WTC11 (cell line): ENCODE results near the gene HLA-DOB. TPM values are rescaled to one million over a fixed set of nuclear protein-coding genes. Genes with fewer than 3 reads are reported as not detected.

Experiments used
- ATAC-seq: fragments of 200-7000 bp; cut with Tn5 transposase; 2 replicates; pipeline ENCODE4 v1.10.0; 2021; ENCODE audit warnings: mild to moderate bottlenecking, moderate library complexity
- CTCF ChIA-PET: fragments of 300-600 bp; sonication (Branson Sonifier 250); formaldehyde crosslinking; loops from one replicate; lab custom pipeline; 2021; ENCODE audit warnings: antibody characterized with exemption; lab: Charles Lee
- POLR2A ChIA-PET: fragments of 350-600 bp; sonication (Branson Sonifier 250); formaldehyde crosslinking; loops from one replicate; lab custom pipeline; 2021; ENCODE audit warnings: antibody characterized with exemption; lab: Charles Lee
- DNase-seq: peaks from one replicate; pipeline ENCODE4 v3.0.0; 2021; ENCODE audit warnings: low spot score
- H3K27ac Mint-ChIP-seq: 2 replicates; pipeline ENCODE4 v1.8.0; 2021; ENCODE audit warnings: mixed read lengths
- H3K27me3 Mint-ChIP-seq: 2 replicates; pipeline ENCODE4 v1.8.0; 2021; ENCODE audit warnings: low read depth, mild to moderate bottlenecking, moderate library complexity, mixed read lengths
- H3K36me3 Mint-ChIP-seq: 2 replicates; pipeline ENCODE4 v1.8.0; 2021; ENCODE audit warnings: mixed read lengths
- H3K4me1 Mint-ChIP-seq: 2 replicates; pipeline ENCODE4 v1.8.0; 2022; ENCODE audit warnings: mixed read lengths
- H3K4me3 Mint-ChIP-seq: 2 replicates; pipeline ENCODE4 v1.8.0; 2021; ENCODE audit warnings: mild to moderate bottlenecking, moderate library complexity, mixed read lengths
- H3K9me3 Mint-ChIP-seq: 2 replicates; pipeline ENCODE4 v1.8.0; 2021; ENCODE audit warnings: mixed read lengths
- ATF1 ChIP-seq: sonication (generic); formaldehyde crosslinking; IDR thresholded peaks from 2 replicates; pipeline ENCODE4 v1.8.1; 2023; ENCODE audit warnings: mild to moderate bottlenecking, moderate library complexity, missing genetic modification reagents
- ATF2 ChIP-seq: sonication (generic); formaldehyde crosslinking; IDR thresholded peaks from 2 replicates; pipeline ENCODE4 v1.8.1; 2022; ENCODE audit warnings: low read depth, missing genetic modification reagents, borderline replicate concordance
- ATF3 ChIP-seq: sonication (generic); formaldehyde crosslinking; conservative IDR thresholded peaks from 2 replicates; pipeline ENCODE4 v1.8.1; 2022; ENCODE audit warnings: mild to moderate bottlenecking, missing genetic modification reagents
- CBFB ChIP-seq: sonication (generic); formaldehyde crosslinking; IDR thresholded peaks from 2 replicates; pipeline ENCODE4 v1.8.1; 2022; ENCODE audit warnings: mild to moderate bottlenecking, low read depth, missing genetic modification reagents
- CTCF ChIP-seq: fragments of 200-600 bp; IDR thresholded peaks from 2 replicates; pipeline ENCODE4 v1.8.0; 2022; ENCODE audit warnings: antibody characterized with exemption
- ETV6 ChIP-seq: sonication (generic); formaldehyde crosslinking; IDR thresholded peaks from 2 replicates; pipeline ENCODE4 v1.8.1; 2022; ENCODE audit warnings: mild to moderate bottlenecking, missing genetic modification reagents
- FOXJ3 ChIP-seq: sonication (generic); formaldehyde crosslinking; IDR thresholded peaks from 2 replicates; pipeline ENCODE4 v1.9.0; 2021; ENCODE audit warnings: missing genetic modification reagents, mild to moderate bottlenecking, borderline replicate concordance
- GTF2I ChIP-seq: fragments of 250-450 bp; sonication (Bioruptor Pico); conservative IDR thresholded peaks from 2 replicates; pipeline ENCODE4 v1.4.0; 2021; ENCODE audit warnings: mild to moderate bottlenecking
- HMGA2 ChIP-seq: fragments of 250-450 bp; sonication (Bioruptor Pico); IDR thresholded peaks from 2 replicates; pipeline ENCODE4 v1.4.0; 2021; ENCODE audit warnings: mild to moderate bottlenecking, moderate library complexity
- IRF1 ChIP-seq: sonication (generic); formaldehyde crosslinking; IDR thresholded peaks from 2 replicates; pipeline ENCODE4 v1.8.0; 2023; ENCODE audit warnings: missing genetic modification reagents
- MYBL2 ChIP-seq: sonication (generic); formaldehyde crosslinking; IDR thresholded peaks from 2 replicates; pipeline ENCODE4 v1.8.1; 2023; ENCODE audit warnings: mild to moderate bottlenecking, moderate library complexity, missing genetic modification reagents
- PREB ChIP-seq: sonication (generic); formaldehyde crosslinking; IDR thresholded peaks from 2 replicates; pipeline ENCODE4 v1.8.1; 2022; ENCODE audit warnings: mild to moderate bottlenecking, missing genetic modification reagents, moderate library complexity, borderline replicate concordance
- RELA ChIP-seq: sonication (generic); formaldehyde crosslinking; IDR thresholded peaks from 2 replicates; pipeline ENCODE4 v1.8.1; 2022; ENCODE audit warnings: missing genetic modification reagents, mild to moderate bottlenecking, borderline replicate concordance
- TEAD1 ChIP-seq: sonication (generic); formaldehyde crosslinking; IDR thresholded peaks from 2 replicates; pipeline ENCODE4 v1.8.0; 2022; ENCODE audit warnings: mild to moderate bottlenecking, missing genetic modification reagents
- TEAD4 ChIP-seq: sonication (generic); formaldehyde crosslinking; IDR thresholded peaks from 2 replicates; pipeline ENCODE4 v1.8.0; 2022; ENCODE audit warnings: mild to moderate bottlenecking, missing genetic modification reagents
- TP53 ChIP-seq: sonication (generic); formaldehyde crosslinking; IDR thresholded peaks from 2 replicates; pipeline ENCODE4 v1.8.1; 2023; ENCODE audit warnings: mild to moderate bottlenecking, missing genetic modification reagents
- ZBTB43 ChIP-seq: sonication (generic); formaldehyde crosslinking; IDR thresholded peaks from 2 replicates; pipeline ENCODE4 v1.8.1; 2023; ENCODE audit warnings: mild to moderate bottlenecking, missing genetic modification reagents
- ZNF281 ChIP-seq: sonication (generic); formaldehyde crosslinking; IDR thresholded peaks from 2 replicates; pipeline ENCODE4 v1.8.0; 2023; ENCODE audit warnings: mild to moderate bottlenecking, missing genetic modification reagents
- ZNF317 ChIP-seq: sonication (generic); formaldehyde crosslinking; IDR thresholded peaks from 2 replicates; pipeline ENCODE4 v1.8.1; 2023; ENCODE audit warnings: low read depth, mild to moderate bottlenecking, moderate library complexity, missing genetic modification reagents, borderline replicate concordance
- ZNF512 ChIP-seq: sonication (generic); formaldehyde crosslinking; IDR thresholded peaks from 2 replicates; pipeline ENCODE4 v1.8.1; 2022; ENCODE audit warnings: missing genetic modification reagents, borderline replicate concordance
- total RNA-seq: library from RNA; stranded (reverse); gene quantifications from 3 replicates; pipeline ENCODE4 v1.2.3, GENCODE V29; 2021

The HLA-DOB gene
- total RNA-seq, 1 experiment from 2014 or later, result 0.15 TPM

GRCh38 chr6:32842021-32842650 is 25.3 kb upstream of the HLA-DOB start:
- DNase-seq (no peak), ATAC-seq (no peak)
- POLR2A ChIA-PET, result interaction anchor here (1.3 kb wide), 1 partner anchor 26 kb away, joined by 3 read pairs; no protein-coding TSS in a partner anchor
- Mint-ChIP-seq H3K4me1 (peaks cover 23% of the 10 kb centered on the region), H3K36me3 (peaks cover 19% of the 10 kb centered on the region), H3K9me3 (no peaks in the 10 kb centered on the region), H3K4me3 (no peak overlapping the region; the same call in 1 of the 2 replicates), H3K27ac (no peak overlapping the region), H3K27me3 (peaks cover 84% of the 10 kb centered on the region)
- CTCF ChIA-PET, result interaction anchor here (0.9 to 1.6 kb wide), 2 partner anchors 11 to 26 kb away, joined by 3 to 4 read pairs; partner anchors contain the start of genes PSMB9 and TAP1
- TF ChIP-seq ETV6 (no peak), IRF1 (no peak), ATF2 (no peak), GTF2I (CRISPR knock-in tag) (no peak), ZNF281 (CRISPR knock-in tag) (no peak), TP53 (CRISPR knock-in tag) (no peak), FOXJ3 (CRISPR knock-in tag) (no peak), CTCF (no peak), CBFB (no peak), TEAD1 (CRISPR knock-in tag) (no peak), ATF3 (CRISPR knock-in tag) (no peak), ZNF512 (CRISPR knock-in tag) (no peak), ATF1 (no peak), TEAD4 (CRISPR knock-in tag) (no peak), MYBL2 (CRISPR knock-in tag) (no peak)

GRCh38 chr6:32840604-32841246 is 23.9 kb upstream of the HLA-DOB start:
- ChIA-PET CTCF (interaction anchor here (3.8 kb wide), 1 partner anchor 27 kb away, joined by 243 read pairs; no protein-coding TSS in a partner anchor), POLR2A (interaction anchor here (0.6 kb wide), 1 partner anchor 15 kb away, joined by 3 read pairs; no protein-coding TSS in a partner anchor)
- H3K27me3 Mint-ChIP-seq, result peaks cover 78% of the 10 kb centered on the region
- H3K4me1 Mint-ChIP-seq, result peaks cover 27% of the 10 kb centered on the region
- no peak overlapping the region for H3K27ac Mint-ChIP-seq
- H3K9me3 Mint-ChIP-seq, result no peaks in the 10 kb centered on the region
- H3K36me3 Mint-ChIP-seq, result peaks cover 19% of the 10 kb centered on the region
- ATAC-seq (no peak), DNase-seq (no peak)
- no peak overlapping the region for H3K4me3 Mint-ChIP-seq
- TF ChIP-seq PREB (CRISPR knock-in tag) (no peak), CBFB (no peak), ZNF317 (CRISPR knock-in tag) (no peak), ZBTB43 (no peak), RELA (CRISPR knock-in tag) (no peak), HMGA2 (CRISPR knock-in tag) (no peak)
